H1 (cell line): Measurements from ENCODE around the gene SPTB. TPM values are rescaled to one million over a fixed set of nuclear protein-coding genes. Genes with fewer than 3 reads are reported as not detected.

Source experiments
- CTCF ChIA-PET: fragments of 300-600 bp; sonication (Branson Sonifier 250); formaldehyde crosslinking; loops from one replicate; lab custom pipeline; 2021; ENCODE audit not compliant: partially characterized antibody; lab: Charles Lee
- POLR2A ChIA-PET: fragments of 300-600 bp; sonication (Branson Sonifier 250); formaldehyde crosslinking; loops from one replicate; lab custom pipeline; 2021; ENCODE audit warnings: inconsistent platforms; ENCODE audit not compliant: partially characterized antibody; lab: Charles Lee
- DNase-seq, 2 experiments: peaks; one replicate each; pipeline versions ENCODE4 v3.0.0 to v3.0.0-alpha.2; 2010 to 2022; ENCODE audit warnings: low spot score in 2 of 2, low read depth in 1 of 2, mixed read lengths in 1 of 2
- FAIRE-seq: peaks from 2 replicates; lab custom pipeline; 2011; peaks lifted over from hg19 to GRCh38; lab: Jason Lieb, UNC
- H2AFZ ChIP-seq: 2 replicates; pipeline ENCODE4 v1.8.1; 2012; ENCODE audit warnings: low read length, inconsistent platforms
- H2AK5ac ChIP-seq: 2 replicates; pipeline ENCODE4 v1.6.1; 2013; ENCODE audit warnings: low read depth, low read length
- H2BK120ac ChIP-seq: replicated peaks from 2 replicates; pipeline ENCODE3; 2013; ENCODE audit warnings: low read depth, low read length, inconsistent platforms
- H2BK12ac ChIP-seq: 2 replicates; pipeline ENCODE4 v1.6.1; 2013; ENCODE audit warnings: low read depth, low read length
- H2BK15ac ChIP-seq: 2 replicates; pipeline ENCODE4 v1.6.1; 2013; ENCODE audit warnings: low read length
- H2BK20ac ChIP-seq: 2 replicates; pipeline ENCODE4 v1.6.1; 2013; ENCODE audit warnings: low read length
- H2BK5ac ChIP-seq: 2 replicates; pipeline ENCODE4 v1.6.1; 2013; ENCODE audit warnings: low read depth, low read length
- H3K14ac ChIP-seq: 2 replicates; pipeline ENCODE4 v1.6.1; 2013; ENCODE audit warnings: inconsistent platforms; ENCODE audit not compliant: insufficient read length
- H3K18ac ChIP-seq: 2 replicates; pipeline ENCODE4 v1.6.1; 2013; ENCODE audit warnings: low read length; ENCODE audit errors: extremely low read depth
- H3K23ac ChIP-seq: 2 replicates; pipeline ENCODE4 v1.6.1; 2013; ENCODE audit warnings: inconsistent platforms; ENCODE audit not compliant: insufficient read length
- H3K23me2 ChIP-seq: 2 replicates; pipeline ENCODE4 v1.6.1; 2013; ENCODE audit warnings: low read depth, low read length
- H3K27ac ChIP-seq: 2 replicates; pipeline ENCODE4 v1.6.1; 2011; ENCODE audit warnings: low read depth, low read length, inconsistent platforms
- H3K27me3 ChIP-seq, 4 experiments: replicated peaks in 1 of 4; 1 replicate in 1 of 4; 2 replicates in 3 of 4; pipeline versions ENCODE4 v1.6.1 to v1.8.1; 2011 to 2013; ENCODE audit warnings: low read length in 3 of 4, mild to moderate bottlenecking in 3 of 4, inconsistent platforms in 2 of 4, mixed read lengths in 2 of 4, moderate library complexity in 1 of 4; ENCODE audit not compliant: control insufficient read depth in 3 of 4, insufficient read depth in 3 of 4; ENCODE audit errors: extremely low read depth in 1 of 4
- H3K36me3 ChIP-seq, 4 experiments: 2 replicates each; pipeline versions ENCODE4 v1.6.1 to v1.8.1; 2011 to 2013; ENCODE audit warnings: mild to moderate bottlenecking in 4 of 4, low read length in 3 of 4, moderate library complexity in 2 of 4, control low read depth in 1 of 4, inconsistent platforms in 1 of 4; ENCODE audit not compliant: insufficient read depth in 4 of 4, control insufficient read depth in 2 of 4
- H3K4ac ChIP-seq: replicated peaks from 2 replicates; pipeline ENCODE3; 2013; ENCODE audit warnings: low read length, low read depth, mixed read lengths, inconsistent platforms; ENCODE audit not compliant: insufficient read length
- H3K4me1 ChIP-seq, 4 experiments: replicated peaks in 1 of 4; 1 replicate in 1 of 4; 2 replicates in 3 of 4; pipeline versions ENCODE4 v1.6.1 to v1.8.1; 2011 to 2013; ENCODE audit warnings: low read length in 3 of 4, inconsistent platforms in 2 of 4, mixed read lengths in 1 of 4; ENCODE audit not compliant: insufficient read depth in 4 of 4, control insufficient read depth in 3 of 4
- H3K4me2 ChIP-seq, 2 experiments: 2 replicates each; pipeline versions ENCODE4 v1.6.1 to v1.8.1; 2011 to 2013; ENCODE audit warnings: low read depth in 2 of 2, low read length in 2 of 2, control low read depth in 1 of 2, inconsistent platforms in 1 of 2, mild to moderate bottlenecking in 1 of 2; ENCODE audit not compliant: insufficient read depth in 1 of 2
- H3K4me3 ChIP-seq, 4 experiments: fragments of 200-600, 300-600 bp in 1 of 4; sonication (generic), shearing (Covaris generic), sonication (Bioruptor Twin) in 1 of 4; 2 replicates each; pipeline versions ENCODE4 v1.5.1 to v1.8.1; 2011 to 2016; ENCODE audit warnings: low read length in 4 of 4, low read depth in 3 of 4, control low read depth in 2 of 4, inconsistent platforms in 2 of 4, mild to moderate bottlenecking in 2 of 4, mixed read lengths in 1 of 4, moderate library complexity in 1 of 4; ENCODE audit not compliant: insufficient read depth in 2 of 4; ENCODE audit errors: extremely low read depth in 1 of 4
- H3K56ac ChIP-seq: replicated peaks from 2 replicates; pipeline ENCODE3; 2013; ENCODE audit warnings: low read depth, mild to moderate bottlenecking, mixed read lengths, low read length, inconsistent platforms; ENCODE audit not compliant: insufficient read length
- H3K79me1 ChIP-seq: 2 replicates; pipeline ENCODE4 v1.6.1; 2013; ENCODE audit warnings: low read depth, low read length, control low read depth
- H3K79me2 ChIP-seq, 2 experiments: 2 replicates each; pipeline versions ENCODE4 v1.6.1 to v1.8.1; 2012 to 2013; ENCODE audit warnings: low read length in 2 of 2, mild to moderate bottlenecking in 2 of 2, inconsistent platforms in 1 of 2; ENCODE audit not compliant: insufficient read depth in 2 of 2, control insufficient read depth in 1 of 2
- H3K9ac ChIP-seq, 4 experiments: replicated peaks in 1 of 4; 1 replicate in 1 of 4; 2 replicates in 3 of 4; pipeline versions ENCODE4 v1.6.1 to v1.8.1; 2011 to 2013; ENCODE audit warnings: low read depth in 3 of 4, low read length in 3 of 4, control low read depth in 2 of 4, mild to moderate bottlenecking in 2 of 4, moderate library complexity in 2 of 4, inconsistent platforms in 1 of 4; ENCODE audit errors: extremely low read depth in 1 of 4
- H3K9me3 ChIP-seq, 2 experiments: 2 replicates each; pipeline versions ENCODE4 v1.6.1 to v1.8.1; 2012 to 2013; ENCODE audit warnings: mild to moderate bottlenecking in 2 of 2, moderate library complexity in 2 of 2, control low read depth in 1 of 2, inconsistent platforms in 1 of 2, low read depth in 1 of 2, low read length in 1 of 2, mixed read lengths in 1 of 2; ENCODE audit not compliant: insufficient read depth in 2 of 2
- H4K20me1 ChIP-seq, 2 experiments: replicated peaks in 1 of 2; 2 replicates each; pipeline versions ENCODE3 to v1.8.1; 2011 to 2013; ENCODE audit warnings: inconsistent platforms in 2 of 2, low read length in 2 of 2, mild to moderate bottlenecking in 1 of 2; ENCODE audit not compliant: insufficient read depth in 2 of 2, control insufficient read depth in 1 of 2
- H4K5ac ChIP-seq: 2 replicates; pipeline ENCODE4 v1.6.1; 2013; ENCODE audit warnings: low read length, low read depth, mixed read lengths, inconsistent platforms; ENCODE audit not compliant: insufficient read length
- H4K8ac ChIP-seq: 2 replicates; pipeline ENCODE4 v1.8.0; 2013; ENCODE audit warnings: mild to moderate bottlenecking, moderate library complexity, low read length, inconsistent platforms; ENCODE audit not compliant: insufficient read depth; ENCODE audit errors: extremely low read depth
- H4K91ac ChIP-seq: replicated peaks from 2 replicates; pipeline ENCODE3; 2013; ENCODE audit warnings: low read length, mixed read lengths, inconsistent platforms; ENCODE audit not compliant: insufficient read length
- CREB1 ChIP-seq: IDR thresholded peaks from 2 replicates; pipeline ENCODE4 v1.6.1; 2012; ENCODE audit warnings: inconsistent platforms
- CTBP2 ChIP-seq: IDR thresholded peaks from 2 replicates; pipeline ENCODE4 v1.7.0; 2011; ENCODE audit warnings: borderline replicate concordance, mild to moderate bottlenecking, moderate library complexity, mixed read lengths, low read length; ENCODE audit not compliant: insufficient read depth, insufficient read length
- EZH2 ChIP-seq: fragments of 200-600 bp; sonication (generic); IDR thresholded peaks from 2 replicates; pipeline ENCODE4 v1.7.1; 2012; ENCODE audit warnings: low read depth, mild to moderate bottlenecking, moderate library complexity, low read length, inconsistent platforms; ENCODE audit not compliant: severe bottlenecking
- KDM1A ChIP-seq: fragments of 200-600, 300-600 bp; sonication (generic); IDR thresholded peaks from 2 replicates; pipeline ENCODE4 v1.7.1; 2016; ENCODE audit warnings: mild to moderate bottlenecking, low read length, borderline replicate concordance
- KDM4A ChIP-seq: IDR thresholded peaks from one replicate; pipeline ENCODE4 v1.7.1; 2012; ENCODE audit warnings: low read depth, mild to moderate bottlenecking, moderate library complexity, low read length, inconsistent platforms; ENCODE audit not compliant: severe bottlenecking
- POLR2AphosphoS5 ChIP-seq: IDR thresholded peaks from 2 replicates; pipeline ENCODE4 v1.6.1; 2011; ENCODE audit warnings: low read depth, low read length
- RAD21 ChIP-seq, 2 experiments: IDR thresholded peaks in 1 of 2; conservative IDR thresholded peaks in 1 of 2; 2 replicates each; pipeline ENCODE4 v1.6.1; 2011; ENCODE audit warnings: low read depth in 2 of 2, low read length in 2 of 2, improper control_type of control experiment in 1 of 2, inconsistent platforms in 1 of 2, mild to moderate bottlenecking in 1 of 2, moderate library complexity in 1 of 2
- RFX5 ChIP-seq: IDR thresholded peaks from 2 replicates; pipeline ENCODE4 v1.6.1; 2011; ENCODE audit warnings: low read depth, low read length, improper control_type of control experiment, borderline replicate concordance
- SIN3A ChIP-seq, 2 experiments: IDR thresholded peaks in 1 of 2; conservative IDR thresholded peaks in 1 of 2; 2 replicates each; pipeline ENCODE4 v1.6.1; 2011 to 2012; ENCODE audit warnings: low read length in 2 of 2, improper control_type of control experiment in 1 of 2, low read depth in 1 of 2, mild to moderate bottlenecking in 1 of 2
- SIRT6 ChIP-seq: IDR thresholded peaks from one replicate; pipeline ENCODE4 v1.7.1; 2012; ENCODE audit warnings: low read length, inconsistent platforms
- SIX5 ChIP-seq: IDR thresholded peaks from 2 replicates; pipeline ENCODE4 v1.6.1; 2011; ENCODE audit warnings: mild to moderate bottlenecking, low read depth, low read length
- WGBS, 2 experiments: shearing (Covaris generic) in 1 of 2; methylation state at CpG; one replicate each; pipeline versions ENCODE4 v1.1.6 to v1.1.7; 2013 to 2015; ENCODE audit warnings: low lambda C conversion rate in 2 of 2, mixed read lengths in 2 of 2, inconsistent platforms in 1 of 2, low coverage in 1 of 2, missing lambda C conversion rate in 1 of 2; ENCODE audit not compliant: insufficient replicate concordance in 2 of 2, insufficient coverage in 1 of 2, insufficient read length in 1 of 2; ENCODE audit errors: extremely low coverage in 1 of 2, missing lambda C conversion rate in 1 of 2; 5-methylcytosine and 5-hydroxymethylcytosine counted together
- polyA plus RNA-seq, 7 experiments: library from polyadenylated mRNA; depleted of rRNA in 3 of 7; stranded (reverse) in 5 of 7; unstranded in 2 of 7; fragments of >200 nt in 5 of 7; fragments of 200-250 nt in 2 of 7; gene quantifications; 1 replicate in 5 of 7; 2 replicates in 1 of 7; 4 replicates in 1 of 7; pipeline versions ENCODE4 v1.2.1 to v1.2.3, GENCODE V29; 2011 to 2013; ENCODE audit warnings: missing spikeins in 2 of 7, mixed read lengths in 2 of 7
- total RNA-seq: library from RNA; stranded (reverse); fragmentation: NEBNext Ultra II Directional; extraction: Animal tissue kit (Norgen Biotek cat#: 25700); gene quantifications from 2 replicates; pipeline ENCODE4 v1.2.1, GENCODE V29; 2021
- TF ChIP-seq, protein P1 (sequence below): IDR thresholded peaks from 2 replicates; pipeline ENCODE4 v1.6.1; 2012; ENCODE audit warnings: inconsistent platforms

Gene SPTB
- total and polyA plus RNA-seq, 2 of the 8 experiments (the other 6 are each of a cell fraction or from before 2014, with no cell fraction given): 0.30 to 2.4 TPM

GRCh38 chr14:64760916-64761315, 118.8 kb downstream of the SPTB start:
- Histone ChIP-seq H4K5ac (no peak overlapping the region), H3K56ac (no peak overlapping the region), H3K27me3 (peaks cover 0 to 2% (median 0%) of the 10 kb centered on the region in 4 experiments; a peak in 3 of 7 replicates), H2AFZ (no peak overlapping the region), H3K27ac (no peak overlapping the region), H3K23me2 (peaks cover 3% of the 10 kb centered on the region; the same call in 1 of the 2 replicates), H3K9ac (no peak overlapping the region), H3K9me3 (no peaks in the 10 kb centered on the region), H3K18ac (no peak overlapping the region), H4K20me1 (peaks cover 0 to 3% of the 10 kb centered on the region in 2 experiments), H4K8ac (no peak overlapping the region), H3K79me2 (no peaks in the 10 kb centered on the region), H2BK120ac (no peak overlapping the region), H3K4me1 (peaks cover 0 to 32% (median 21%) of the 10 kb centered on the region in 4 experiments; a peak in 6 of 7 replicates), H3K36me3 (no peaks in the 10 kb centered on the region), H3K4me3 (no peak overlapping the region), H3K23ac (no peak overlapping the region), H2BK5ac (no peak overlapping the region), H3K4ac (no peak overlapping the region), H3K4me2 (no peak overlapping the region), H2AK5ac (no peak overlapping the region), H4K91ac (no peak overlapping the region), H2BK15ac (0 out of 2 replicates have a peak overlapping the region, but pooled peaks have one; percentile 88), H2BK20ac (no peak overlapping the region), H3K14ac (no peak overlapping the region), H3K79me1 (no peaks in the 10 kb centered on the region), H2BK12ac (no peak overlapping the region)
- ChIA-PET CTCF (interaction anchor here (0.6 to 5.1 kb wide), 30 partner anchors 10 to 325 kb away, joined by 3 to 74 read pairs (median 6); no protein-coding TSS in a partner anchor), POLR2A (interaction anchor here (1.0 kb wide), 1 partner anchor 9 kb away, joined by 5 read pairs; no protein-coding TSS in a partner anchor)
- TF ChIP-seq CREB1 (no peak), KDM1A (no peak), RAD21 (IDR thresholded peaks at IDR 0.05 in 1 of 2, conservative IDR thresholded peaks at IDR 0.05 in 1 of 2; ENCODE audit: low read depth in 2 of 2, low read length in 2 of 2) (no peak), SIX5 (no peak), EZH2 (no peak), CTBP2 (no peak), RFX5 (no peak), KDM4A (no peak), POLR2AphosphoS5 (no peak), SIRT6 (no peak), SIN3A (conservative IDR thresholded peaks at IDR 0.05 in 1 of 2, IDR thresholded peaks at IDR 0.05 in 1 of 2; ENCODE audit: low read depth in 1 of 2, low read length in 2 of 2) (no peak)
- TF ChIP-seq, protein P1, sequence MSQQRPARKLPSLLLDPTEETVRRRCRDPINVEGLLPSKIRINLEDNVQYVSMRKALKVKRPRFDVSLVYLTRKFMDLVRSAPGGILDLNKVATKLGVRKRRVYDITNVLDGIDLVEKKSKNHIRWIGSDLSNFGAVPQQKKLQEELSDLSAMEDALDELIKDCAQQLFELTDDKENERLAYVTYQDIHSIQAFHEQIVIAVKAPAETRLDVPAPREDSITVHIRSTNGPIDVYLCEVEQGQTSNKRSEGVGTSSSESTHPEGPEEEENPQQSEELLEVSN: no peak
- no peak for FAIRE-seq
- no peak for DNase-seq
- WGBS, 2 experiments: 87% methylated on average over 5 of the region's 5 CpGs; no CpG with 5 or more reads in 1 of the 2 experiments
